Endothelial cell of umbilical vein (primary cell): Measurements from ENCODE around the gene MARVELD3. TPM values are rescaled to one million over a fixed set of nuclear protein-coding genes. Genes with fewer than 3 reads are reported as not detected.

ENCODE experiments used
- BruUV-seq: library from RNA; stranded (reverse); fragments of 400-500 nt; replicated peaks from 2 replicates; lab custom pipeline; 2021; lab: Mats Ljungman, UMichigan
- CTCF ChIA-PET: fragments of 300-600, 350-600 bp; sonication (Branson Sonifier 250); formaldehyde crosslinking; loops from one replicate; lab custom pipeline; 2021; ENCODE audit warnings: antibody characterized with exemption, inconsistent platforms; lab: Charles Lee
- POLR2A ChIA-PET: fragments of 300-600, 350-600 bp; sonication (Branson Sonifier 250); formaldehyde crosslinking; loops from one replicate; lab custom pipeline; 2021; ENCODE audit warnings: antibody characterized with exemption, inconsistent platforms; lab: Charles Lee
- DNase-seq: peaks from one replicate; pipeline ENCODE4 v3.0.0-alpha.2; 2011; ENCODE audit warnings: low read depth, low spot score
- FAIRE-seq: peaks from 2 replicates; lab custom pipeline; 2011; peaks lifted over from hg19 to GRCh38; lab: Jason Lieb, UNC
- H2AFZ ChIP-seq: 2 replicates; pipeline ENCODE4 v1.6.0; 2012; ENCODE audit warnings: low read depth, low read length, control low read depth, inconsistent platforms
- H3K27ac ChIP-seq: 2 replicates; pipeline ENCODE4 v1.5.1; 2011; ENCODE audit warnings: low read depth, mild to moderate bottlenecking, control low read depth, low read length, moderate library complexity; ENCODE audit not compliant: insufficient read depth
- H3K27me3 ChIP-seq, 2 experiments: 2 replicates each; pipeline versions ENCODE4 v1.6.0 to v1.6.1; 2011; ENCODE audit warnings: low read length in 2 of 2, mixed read lengths in 1 of 2; ENCODE audit not compliant: control insufficient read depth in 2 of 2, insufficient read depth in 2 of 2
- H3K36me3 ChIP-seq, 2 experiments: 2 replicates in 1 of 2; 3 replicates in 1 of 2; pipeline ENCODE4 v1.5.1; 2011; ENCODE audit warnings: low read length in 2 of 2, mild to moderate bottlenecking in 1 of 2, moderate library complexity in 1 of 2; ENCODE audit not compliant: control insufficient read depth in 2 of 2, insufficient read depth in 2 of 2; ENCODE audit errors: extremely low read depth in 1 of 2
- H3K4me1 ChIP-seq: 3 replicates; pipeline ENCODE4 v1.5.1; 2011; ENCODE audit warnings: mild to moderate bottlenecking, low read length; ENCODE audit not compliant: control insufficient read depth, insufficient read depth; ENCODE audit errors: extremely low read depth
- H3K4me2 ChIP-seq: 2 replicates; pipeline ENCODE4 v1.6.1; 2011; ENCODE audit warnings: low read length, control low read depth, mixed read lengths; ENCODE audit not compliant: insufficient read depth
- H3K4me3 ChIP-seq, 3 experiments: fragments of 200-600 bp in 1 of 3; sonication (generic), shearing (Covaris generic) in 1 of 3; replicated peaks in 1 of 3; 2 replicates each; pipeline ENCODE4 v1.5.1; 2011 to 2016; ENCODE audit warnings: control low read depth in 3 of 3, low read length in 3 of 3, mild to moderate bottlenecking in 2 of 3, inconsistent platforms in 1 of 3, low read depth in 1 of 3, moderate library complexity in 1 of 3; ENCODE audit not compliant: insufficient read depth in 1 of 3
- H3K79me2 ChIP-seq: 2 replicates; pipeline ENCODE4 v1.6.0; 2012; ENCODE audit warnings: low read length, inconsistent platforms; ENCODE audit not compliant: control insufficient read depth, insufficient read depth
- H3K9ac ChIP-seq: replicated peaks from 2 replicates; pipeline ENCODE3; 2011; ENCODE audit warnings: low read length, control low read depth; ENCODE audit not compliant: insufficient read depth; ENCODE audit errors: extremely low read depth
- H3K9me1 ChIP-seq: replicated peaks from 3 replicates; pipeline ENCODE4 v1.6.0; 2011; ENCODE audit warnings: mild to moderate bottlenecking, low read length; ENCODE audit not compliant: control insufficient read depth, insufficient read depth; ENCODE audit errors: extremely low read depth
- H3K9me3 ChIP-seq: replicated peaks from 2 replicates; pipeline ENCODE4 v1.5.1; 2012; ENCODE audit warnings: low read length, inconsistent platforms; ENCODE audit not compliant: control insufficient read depth, insufficient read depth
- H4K20me1 ChIP-seq: replicated peaks from 2 replicates; pipeline ENCODE3; 2011; ENCODE audit warnings: mild to moderate bottlenecking, low read length; ENCODE audit not compliant: control insufficient read depth, insufficient read depth; ENCODE audit errors: extremely low read depth
- EZH2 ChIP-seq: IDR thresholded peaks from 2 replicates; pipeline ENCODE4 v1.6.1; 2012; ENCODE audit warnings: borderline replicate concordance, low read depth, mild to moderate bottlenecking, moderate library complexity, low read length, inconsistent platforms; ENCODE audit not compliant: severe bottlenecking
- FOS ChIP-seq: IDR thresholded peaks from 2 replicates; pipeline ENCODE4 v1.6.1; 2011; ENCODE audit warnings: mild to moderate bottlenecking, low read length, moderate library complexity, borderline replicate concordance; ENCODE audit not compliant: insufficient read depth
- GATA2 ChIP-seq: IDR thresholded peaks from 2 replicates; pipeline ENCODE4 v1.7.0; 2011; ENCODE audit warnings: low read depth, mild to moderate bottlenecking, moderate library complexity, mixed read lengths, low read length; ENCODE audit not compliant: insufficient read length, insufficient read depth
- JUN ChIP-seq: IDR thresholded peaks from 2 replicates; pipeline ENCODE4 v1.6.1; 2011; ENCODE audit warnings: borderline replicate concordance, low read depth; ENCODE audit not compliant: insufficient read length, insufficient read depth
- MYC ChIP-seq: IDR thresholded peaks from one replicate; pipeline ENCODE4 v1.6.1; 2011; ENCODE audit warnings: mild to moderate bottlenecking, low read depth, low read length
- POLR2A ChIP-seq: IDR thresholded peaks from 2 replicates; pipeline ENCODE4 v1.6.1; 2012; ENCODE audit warnings: low read depth, mild to moderate bottlenecking, control low read depth, low read length
- POLR2AphosphoS5 ChIP-seq: IDR thresholded peaks from 2 replicates; pipeline ENCODE4 v1.6.1; 2012; ENCODE audit warnings: low read depth, mild to moderate bottlenecking, control low read depth, low read length, moderate library complexity; ENCODE audit not compliant: insufficient read depth
- dilution Hi-C: fragments of 300-500 bp; cut with MboI; formaldehyde crosslinking; loops from one replicate; pipeline ENCODE4 v1.15.0; 2019; ENCODE audit warnings: low sequenced_read_pairs; ENCODE audit not compliant: extremely low pct_ligation_motif_present
- intact Hi-C: fragments of 100-400 bp; cut with micrococcal nuclease; formaldehyde crosslinking; loops from one replicate; pipeline ENCODE4 v1.10.0; 2022
- polyA plus RNA-seq, 4 experiments: library from polyadenylated mRNA; depleted of rRNA in 3 of 4; stranded (reverse) in 3 of 4; unstranded in 1 of 4; fragments of >200 nt; gene quantifications; 2 replicates each; pipeline versions ENCODE4 v1.2.1 to v1.2.3, GENCODE V29; 2011 to 2012; ENCODE audit warnings: missing spikeins in 1 of 4
- total RNA-seq: library from RNA; stranded (reverse); gene quantifications from 2 replicates; pipeline ENCODE4 v1.2.3, GENCODE V29; 2021
- TF ChIP-seq, protein P1 (sequence below): IDR thresholded peaks from 2 replicates; pipeline ENCODE4 v1.6.1; 2011; ENCODE audit not compliant: insufficient read depth, insufficient read length
- TF ChIP-seq, protein P2 (sequence below), 2 donors: IDR thresholded peaks; 1 replicate in 1 of 2; 2 replicates in 1 of 2; pipeline ENCODE4 v1.5.1; 2011; ENCODE audit warnings: low read length in 2 of 2, mild to moderate bottlenecking in 2 of 2, moderate library complexity in 2 of 2, control low read depth in 1 of 2, inconsistent platforms in 1 of 2, low read depth in 1 of 2; ENCODE audit not compliant: insufficient read depth in 1 of 2; ENCODE audit errors: extremely low read depth in 1 of 2

MARVELD3 gene
- total and polyA plus RNA-seq, 2 donors (not counting 3 experiments of a cell fraction or from before 2014, with no cell fraction given), result not detected

DNA sequence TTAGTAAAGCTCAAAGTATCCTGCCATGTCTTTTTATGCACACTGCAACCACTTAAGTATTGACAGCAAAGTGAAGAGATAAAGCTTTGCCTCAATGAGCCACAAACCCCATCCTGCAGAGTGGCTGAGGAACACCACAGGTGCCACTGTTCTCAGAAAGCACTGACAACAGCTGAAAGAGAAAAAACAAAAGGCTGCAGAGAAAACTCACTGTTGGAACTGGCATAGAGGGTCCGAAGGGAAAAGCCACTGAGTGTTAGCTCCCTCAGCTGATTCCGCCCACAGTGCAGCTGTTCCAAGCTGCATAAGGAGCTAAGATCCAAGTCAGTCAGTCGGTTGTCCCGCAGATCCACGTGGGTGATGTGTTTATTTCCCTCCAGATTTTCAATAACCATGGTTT is 50.3 kb downstream of the MARVELD3 start:
- Histone ChIP-seq H4K20me1 (no peaks in the 10 kb centered on the region), H3K27ac (no peak overlapping the region), H3K27me3 (no peaks in the 10 kb centered on the region), H3K4me3 (no peak overlapping the region), H3K36me3 (peaks cover 6 to 7% of the 10 kb centered on the region in 2 experiments), H3K9me1 (no peaks in the 10 kb centered on the region), H3K79me2 (no peaks in the 10 kb centered on the region), H3K4me1 (no peaks in the 10 kb centered on the region), H3K9ac (no peak overlapping the region), H3K9me3 (no peaks in the 10 kb centered on the region), H2AFZ (no peak overlapping the region), H3K4me2 (no peak overlapping the region)
- TF ChIP-seq, protein P1, sequence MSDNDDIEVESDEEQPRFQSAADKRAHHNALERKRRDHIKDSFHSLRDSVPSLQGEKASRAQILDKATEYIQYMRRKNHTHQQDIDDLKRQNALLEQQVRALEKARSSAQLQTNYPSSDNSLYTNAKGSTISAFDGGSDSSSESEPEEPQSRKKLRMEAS, result no peak
- TF ChIP-seq JUN (no peak), EZH2 (no peak), FOS (no peak), POLR2AphosphoS5 (no peak), MYC (no peak), POLR2A (no peak), GATA2 (no peak)
- TF ChIP-seq, protein P2, sequence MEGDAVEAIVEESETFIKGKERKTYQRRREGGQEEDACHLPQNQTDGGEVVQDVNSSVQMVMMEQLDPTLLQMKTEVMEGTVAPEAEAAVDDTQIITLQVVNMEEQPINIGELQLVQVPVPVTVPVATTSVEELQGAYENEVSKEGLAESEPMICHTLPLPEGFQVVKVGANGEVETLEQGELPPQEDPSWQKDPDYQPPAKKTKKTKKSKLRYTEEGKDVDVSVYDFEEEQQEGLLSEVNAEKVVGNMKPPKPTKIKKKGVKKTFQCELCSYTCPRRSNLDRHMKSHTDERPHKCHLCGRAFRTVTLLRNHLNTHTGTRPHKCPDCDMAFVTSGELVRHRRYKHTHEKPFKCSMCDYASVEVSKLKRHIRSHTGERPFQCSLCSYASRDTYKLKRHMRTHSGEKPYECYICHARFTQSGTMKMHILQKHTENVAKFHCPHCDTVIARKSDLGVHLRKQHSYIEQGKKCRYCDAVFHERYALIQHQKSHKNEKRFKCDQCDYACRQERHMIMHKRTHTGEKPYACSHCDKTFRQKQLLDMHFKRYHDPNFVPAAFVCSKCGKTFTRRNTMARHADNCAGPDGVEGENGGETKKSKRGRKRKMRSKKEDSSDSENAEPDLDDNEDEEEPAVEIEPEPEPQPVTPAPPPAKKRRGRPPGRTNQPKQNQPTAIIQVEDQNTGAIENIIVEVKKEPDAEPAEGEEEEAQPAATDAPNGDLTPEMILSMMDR (IDR thresholded peaks at IDR 0.05; ENCODE audit: extremely low read depth in 1 of 2, insufficient read depth in 1 of 2, low read depth in 1 of 2, low read length in 2 of 2), result no peak
- ChIA-PET CTCF (no interaction called here), POLR2A (no interaction called here)
- no TSS peak for BruUV-seq
- intact Hi-C loops (no loop called here), dilution Hi-C loops (no loop called here)
- FAIRE-seq (no peak), DNase-seq (no peak)
